PC-9 (cell line): ENCODE results near the gene PADI6.

Source experiments
- CTCF ChIP-seq: fragments of 200-600 bp; sonication (generic); conservative IDR thresholded peaks from 2 replicates; pipeline ENCODE4 v1.6.1; 2017; ENCODE audit warnings: mixed run types, antibody characterized with exemption, mild to moderate bottlenecking, moderate library complexity
- EZH2 ChIP-seq: fragments of 200-600 bp; sonication (generic); IDR thresholded peaks from 2 replicates; pipeline ENCODE4 v1.8.0; 2017; ENCODE audit warnings: antibody characterized with exemption, low read depth

- TF ChIP-seq CTCF, result no peak
- no peak for TF ChIP-seq EZH2
These were observed 13.0 kb upstream of the PADI6 start for GRCh38 chr1:17359031-17359430.
